M059J (cell line): Measurements from ENCODE around the gene TXNIP. TPM values are rescaled to one million over a fixed set of nuclear protein-coding genes. Genes with fewer than 3 reads are reported as not detected.

Source experiments
- DNase-seq: peaks from one replicate; pipeline ENCODE4 v3.0.0-alpha.2; 2012; ENCODE audit warnings: low read depth
- total RNA-seq: library from RNA; depleted of rRNA; stranded (reverse); fragments of >200 nt; shearing (Covaris generic); gene quantifications from 2 replicates; pipeline ENCODE4 v1.2.3, GENCODE V29; 2014

Gene TXNIP
- total RNA-seq, 1 experiment from 2014 or later: 749 TPM

GRCh38 chr1:146012703-146013558 is 16.6 kb upstream of the TXNIP start:
- DNase-seq: peak; percentile 88

GRCh38 chr1:146010126-146010738 is 13.9 kb upstream of the TXNIP start:
- no peak for DNase-seq

- DNase-seq: no peak
Measured at GRCh38 chr1:146007489-146008133, 11.2 kb upstream of the TXNIP start.

- no peak for DNase-seq
Measured at GRCh38 chr1:146001709-146002108, 5.3 kb upstream of the TXNIP start.

- no peak for DNase-seq
Measured at GRCh38 chr1:145999321-146000024, 3.1 kb upstream of the TXNIP start.

- DNase-seq: no peak
Measured at GRCh38 chr1:145997718-145998023, 1.3 kb upstream of the TXNIP start.

GRCh38 chr1:145997016-145997717 is 788 bp upstream of the TXNIP start:
- peak; percentile 38 for DNase-seq

- no peak for DNase-seq
Measured at GRCh38 chr1:145995964-145996432, 381 bp downstream of the TXNIP start.

- DNase-seq: no peak
Measured at GRCh38 chr1:145995148-145995881, 1.1 kb downstream of the TXNIP start.

GRCh38 chr1:145994391-145995120 is 1.8 kb downstream of the TXNIP start:
- DNase-seq: no peak

GRCh38 chr1:145993618-145994390 is 2.6 kb downstream of the TXNIP start:
- no peak for DNase-seq

GRCh38 chr1:145992958-145993617 is 3.3 kb downstream of the TXNIP start:
- DNase-seq: no peak

GRCh38 chr1:145992502-145992936 is 3.9 kb downstream of the TXNIP start:
- DNase-seq: no peak

- DNase-seq: peak; percentile 53
Measured at GRCh38 chr1:145991735-145992412, 4.5 kb downstream of the TXNIP start.

- peak; percentile 44 for DNase-seq
Measured at GRCh38 chr1:145990249-145990855, 6.0 kb downstream of the TXNIP start.

GRCh38 chr1:145988773-145989172 is 7.6 kb downstream of the TXNIP start:
- DNase-seq: no peak

GRCh38 chr1:145987926-145988325 is 8.5 kb downstream of the TXNIP start:
- no peak for DNase-seq

- DNase-seq: no peak
Measured at GRCh38 chr1:145986551-145986950, 9.8 kb downstream of the TXNIP start.
